Endothelial cell of umbilical vein (primary cell): ENCODE measurements around the gene GLI3. TPM values are rescaled to one million over a fixed set of nuclear protein-coding genes. Genes with fewer than 3 reads are reported as not detected.

Experiments used
- BruUV-seq: library from RNA; stranded (reverse); fragments of 400-500 nt; replicated peaks from 2 replicates; lab custom pipeline; 2021; lab: Mats Ljungman, UMichigan
- CTCF ChIA-PET: fragments of 300-600, 350-600 bp; sonication (Branson Sonifier 250); formaldehyde crosslinking; loops from one replicate; lab custom pipeline; 2021; ENCODE audit warnings: antibody characterized with exemption, inconsistent platforms; lab: Charles Lee
- POLR2A ChIA-PET: fragments of 300-600, 350-600 bp; sonication (Branson Sonifier 250); formaldehyde crosslinking; loops from one replicate; lab custom pipeline; 2021; ENCODE audit warnings: antibody characterized with exemption, inconsistent platforms; lab: Charles Lee
- DNase-seq: peaks from one replicate; pipeline ENCODE4 v3.0.0-alpha.2; 2011; ENCODE audit warnings: low read depth, low spot score
- FAIRE-seq: peaks from 2 replicates; lab custom pipeline; 2011; peaks lifted over from hg19 to GRCh38; lab: Jason Lieb, UNC
- H2AFZ ChIP-seq: 2 replicates; pipeline ENCODE4 v1.6.0; 2012; ENCODE audit warnings: low read depth, low read length, control low read depth, inconsistent platforms
- H3K27ac ChIP-seq: 2 replicates; pipeline ENCODE4 v1.5.1; 2011; ENCODE audit warnings: low read depth, mild to moderate bottlenecking, control low read depth, low read length, moderate library complexity; ENCODE audit not compliant: insufficient read depth
- H3K27me3 ChIP-seq, 2 experiments: 2 replicates each; pipeline versions ENCODE4 v1.6.0 to v1.6.1; 2011; ENCODE audit warnings: low read length in 2 of 2, mixed read lengths in 1 of 2; ENCODE audit not compliant: control insufficient read depth in 2 of 2, insufficient read depth in 2 of 2
- H3K36me3 ChIP-seq, 2 experiments: 2 replicates in 1 of 2; 3 replicates in 1 of 2; pipeline ENCODE4 v1.5.1; 2011; ENCODE audit warnings: low read length in 2 of 2, mild to moderate bottlenecking in 1 of 2, moderate library complexity in 1 of 2; ENCODE audit not compliant: control insufficient read depth in 2 of 2, insufficient read depth in 2 of 2; ENCODE audit errors: extremely low read depth in 1 of 2
- H3K4me1 ChIP-seq: 3 replicates; pipeline ENCODE4 v1.5.1; 2011; ENCODE audit warnings: mild to moderate bottlenecking, low read length; ENCODE audit not compliant: control insufficient read depth, insufficient read depth; ENCODE audit errors: extremely low read depth
- H3K4me2 ChIP-seq: 2 replicates; pipeline ENCODE4 v1.6.1; 2011; ENCODE audit warnings: low read length, control low read depth, mixed read lengths; ENCODE audit not compliant: insufficient read depth
- H3K4me3 ChIP-seq, 3 experiments: fragments of 200-600 bp in 1 of 3; sonication (generic), shearing (Covaris generic) in 1 of 3; replicated peaks in 1 of 3; 2 replicates each; pipeline ENCODE4 v1.5.1; 2011 to 2016; ENCODE audit warnings: control low read depth in 3 of 3, low read length in 3 of 3, mild to moderate bottlenecking in 2 of 3, inconsistent platforms in 1 of 3, low read depth in 1 of 3, moderate library complexity in 1 of 3; ENCODE audit not compliant: insufficient read depth in 1 of 3
- H3K79me2 ChIP-seq: 2 replicates; pipeline ENCODE4 v1.6.0; 2012; ENCODE audit warnings: low read length, inconsistent platforms; ENCODE audit not compliant: control insufficient read depth, insufficient read depth
- H3K9ac ChIP-seq: replicated peaks from 2 replicates; pipeline ENCODE3; 2011; ENCODE audit warnings: low read length, control low read depth; ENCODE audit not compliant: insufficient read depth; ENCODE audit errors: extremely low read depth
- H3K9me1 ChIP-seq: replicated peaks from 3 replicates; pipeline ENCODE4 v1.6.0; 2011; ENCODE audit warnings: mild to moderate bottlenecking, low read length; ENCODE audit not compliant: control insufficient read depth, insufficient read depth; ENCODE audit errors: extremely low read depth
- H3K9me3 ChIP-seq: replicated peaks from 2 replicates; pipeline ENCODE4 v1.5.1; 2012; ENCODE audit warnings: low read length, inconsistent platforms; ENCODE audit not compliant: control insufficient read depth, insufficient read depth
- H4K20me1 ChIP-seq: replicated peaks from 2 replicates; pipeline ENCODE3; 2011; ENCODE audit warnings: mild to moderate bottlenecking, low read length; ENCODE audit not compliant: control insufficient read depth, insufficient read depth; ENCODE audit errors: extremely low read depth
- CTCF ChIP-seq, 2 donors: IDR thresholded peaks; 1 replicate in 1 of 2; 2 replicates in 1 of 2; pipeline ENCODE4 v1.5.1; 2011; ENCODE audit warnings: low read length in 2 of 2, mild to moderate bottlenecking in 2 of 2, moderate library complexity in 2 of 2, control low read depth in 1 of 2, inconsistent platforms in 1 of 2, low read depth in 1 of 2; ENCODE audit not compliant: insufficient read depth in 1 of 2; ENCODE audit errors: extremely low read depth in 1 of 2
- EZH2 ChIP-seq: IDR thresholded peaks from 2 replicates; pipeline ENCODE4 v1.6.1; 2012; ENCODE audit warnings: borderline replicate concordance, low read depth, mild to moderate bottlenecking, moderate library complexity, low read length, inconsistent platforms; ENCODE audit not compliant: severe bottlenecking
- FOS ChIP-seq: IDR thresholded peaks from 2 replicates; pipeline ENCODE4 v1.6.1; 2011; ENCODE audit warnings: mild to moderate bottlenecking, low read length, moderate library complexity, borderline replicate concordance; ENCODE audit not compliant: insufficient read depth
- GATA2 ChIP-seq: IDR thresholded peaks from 2 replicates; pipeline ENCODE4 v1.7.0; 2011; ENCODE audit warnings: low read depth, mild to moderate bottlenecking, moderate library complexity, mixed read lengths, low read length; ENCODE audit not compliant: insufficient read length, insufficient read depth
- JUN ChIP-seq: IDR thresholded peaks from 2 replicates; pipeline ENCODE4 v1.6.1; 2011; ENCODE audit warnings: borderline replicate concordance, low read depth; ENCODE audit not compliant: insufficient read length, insufficient read depth
- MYC ChIP-seq: IDR thresholded peaks from one replicate; pipeline ENCODE4 v1.6.1; 2011; ENCODE audit warnings: mild to moderate bottlenecking, low read depth, low read length
- POLR2A ChIP-seq: IDR thresholded peaks from 2 replicates; pipeline ENCODE4 v1.6.1; 2012; ENCODE audit warnings: low read depth, mild to moderate bottlenecking, control low read depth, low read length
- POLR2AphosphoS5 ChIP-seq: IDR thresholded peaks from 2 replicates; pipeline ENCODE4 v1.6.1; 2012; ENCODE audit warnings: low read depth, mild to moderate bottlenecking, control low read depth, low read length, moderate library complexity; ENCODE audit not compliant: insufficient read depth
- dilution Hi-C: fragments of 300-500 bp; cut with MboI; formaldehyde crosslinking; loops from one replicate; pipeline ENCODE4 v1.15.0; 2019; ENCODE audit warnings: low sequenced_read_pairs; ENCODE audit not compliant: extremely low pct_ligation_motif_present
- intact Hi-C: fragments of 100-400 bp; cut with micrococcal nuclease; formaldehyde crosslinking; loops from one replicate; pipeline ENCODE4 v1.10.0; 2022
- polyA plus RNA-seq, 4 experiments: library from polyadenylated mRNA; depleted of rRNA in 3 of 4; stranded (reverse) in 3 of 4; unstranded in 1 of 4; fragments of >200 nt; gene quantifications; 2 replicates each; pipeline versions ENCODE4 v1.2.1 to v1.2.3, GENCODE V29; 2011 to 2012; ENCODE audit warnings: missing spikeins in 1 of 4
- total RNA-seq: library from RNA; stranded (reverse); gene quantifications from 2 replicates; pipeline ENCODE4 v1.2.3, GENCODE V29; 2021
- TF ChIP-seq, protein P1 (sequence below): IDR thresholded peaks from 2 replicates; pipeline ENCODE4 v1.6.1; 2011; ENCODE audit not compliant: insufficient read depth, insufficient read length

The GLI3 gene
- total and polyA plus RNA-seq, 2 donors (not counting 3 experiments of a cell fraction or from before 2014, with no cell fraction given) = 6.0 to 24.9 TPM

GRCh38 chr7:41970941-41971340 is 266.1 kb downstream of the GLI3 start:
- intact Hi-C loops (no loop called here), dilution Hi-C loops (no loop called here)
- H3K36me3 ChIP-seq = peaks cover 0 to 14% of the 10 kb centered on the region in 2 experiments
- no peak for FAIRE-seq
- H3K4me3 ChIP-seq = no peak overlapping the region
- DNase-seq = no peak
- H3K9me1 ChIP-seq = no peaks in the 10 kb centered on the region
- no peaks in the 10 kb centered on the region for H3K27me3 ChIP-seq
- TF ChIP-seq GATA2 (no peak), EZH2 (no peak), MYC (no peak), JUN (no peak), POLR2A (no peak), POLR2AphosphoS5 (no peak)
- TF ChIP-seq, protein P1, sequence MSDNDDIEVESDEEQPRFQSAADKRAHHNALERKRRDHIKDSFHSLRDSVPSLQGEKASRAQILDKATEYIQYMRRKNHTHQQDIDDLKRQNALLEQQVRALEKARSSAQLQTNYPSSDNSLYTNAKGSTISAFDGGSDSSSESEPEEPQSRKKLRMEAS = no peak
- ChIA-PET POLR2A (no interaction called here), CTCF (interaction anchor here (0.9 to 1.4 kb wide), 2 partner anchors 28 to 30 kb away, joined by 3 to 7 read pairs; no protein-coding TSS in a partner anchor)
- H3K9me3 ChIP-seq = no peaks in the 10 kb centered on the region
- BruUV-seq = no TSS peak
- H4K20me1 ChIP-seq = no peaks in the 10 kb centered on the region
- H3K4me1 ChIP-seq = no peaks in the 10 kb centered on the region
- no peak overlapping the region for H3K9ac ChIP-seq
- no peaks in the 10 kb centered on the region for H3K79me2 ChIP-seq
- no peak overlapping the region for H3K4me2 ChIP-seq
- H3K27ac ChIP-seq = no peak overlapping the region
- no peak overlapping the region for H2AFZ ChIP-seq

DNA sequence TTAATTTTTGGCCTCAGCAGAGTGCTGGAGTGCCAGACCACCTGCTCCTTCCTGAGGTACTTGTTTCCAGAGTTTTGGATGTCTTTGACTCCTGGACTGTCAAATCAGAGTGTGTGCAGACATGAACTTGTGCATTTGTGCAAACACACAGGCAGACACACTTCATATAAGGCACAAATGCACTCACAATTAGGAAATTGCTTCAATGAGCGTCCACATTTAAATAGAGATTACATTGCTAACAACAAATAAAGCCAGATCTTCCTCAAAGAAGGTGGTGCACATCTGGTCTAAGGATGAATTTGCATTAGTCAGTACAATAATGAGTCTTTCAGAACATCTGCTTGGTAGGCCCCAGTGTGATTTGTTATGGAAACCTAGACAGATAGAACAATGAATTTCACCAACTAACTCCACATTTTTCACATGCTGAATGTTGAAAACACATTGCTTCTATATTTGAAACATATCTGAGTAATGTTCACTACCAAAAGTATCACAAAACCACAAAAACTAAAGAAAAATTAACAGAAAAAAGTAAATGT is 267.4 kb downstream of the GLI3 start:
- no peak overlapping the region for H3K9ac ChIP-seq
- H3K4me1 ChIP-seq = no peaks in the 10 kb centered on the region
- no peak for FAIRE-seq
- H3K27me3 ChIP-seq = no peaks in the 10 kb centered on the region
- POLR2A ChIA-PET = no interaction called here
- no peaks in the 10 kb centered on the region for H4K20me1 ChIP-seq
- H3K4me3 ChIP-seq = no peak overlapping the region
- H3K36me3 ChIP-seq = peaks cover 0 to 21% of the 10 kb centered on the region in 2 experiments
- H3K79me2 ChIP-seq = no peaks in the 10 kb centered on the region
- H2AFZ ChIP-seq = no peak overlapping the region
- no peaks in the 10 kb centered on the region for H3K9me3 ChIP-seq
- no peaks in the 10 kb centered on the region for H3K9me1 ChIP-seq
- BruUV-seq = no TSS peak
- TF ChIP-seq MYC = no peak
- TF ChIP-seq, protein P1 = no peak
- TF ChIP-seq CTCF (IDR thresholded peaks at IDR 0.05; ENCODE audit: extremely low read depth in 1 of 2, insufficient read depth in 1 of 2, low read depth in 1 of 2, low read length in 2 of 2) = no peak
- no peak for TF ChIP-seq POLR2A
- no peak for TF ChIP-seq FOS
- no peak for TF ChIP-seq JUN
- TF ChIP-seq POLR2AphosphoS5 = no peak
- H3K27ac ChIP-seq = no peak overlapping the region
- dilution Hi-C loops = no loop called here
- CTCF ChIA-PET = no interaction called here
- no peak for DNase-seq
- no peak overlapping the region for H3K4me2 ChIP-seq
- intact Hi-C loops = no loop called here
